ENCODE measurements around the gene PPDPF.
"Not testable (repeated sequence)": the region's sequence is repeated elsewhere in the genome, so short reads cannot be mapped to it uniquely, and the experiment has no call there.

PPDPF gene

DNA sequence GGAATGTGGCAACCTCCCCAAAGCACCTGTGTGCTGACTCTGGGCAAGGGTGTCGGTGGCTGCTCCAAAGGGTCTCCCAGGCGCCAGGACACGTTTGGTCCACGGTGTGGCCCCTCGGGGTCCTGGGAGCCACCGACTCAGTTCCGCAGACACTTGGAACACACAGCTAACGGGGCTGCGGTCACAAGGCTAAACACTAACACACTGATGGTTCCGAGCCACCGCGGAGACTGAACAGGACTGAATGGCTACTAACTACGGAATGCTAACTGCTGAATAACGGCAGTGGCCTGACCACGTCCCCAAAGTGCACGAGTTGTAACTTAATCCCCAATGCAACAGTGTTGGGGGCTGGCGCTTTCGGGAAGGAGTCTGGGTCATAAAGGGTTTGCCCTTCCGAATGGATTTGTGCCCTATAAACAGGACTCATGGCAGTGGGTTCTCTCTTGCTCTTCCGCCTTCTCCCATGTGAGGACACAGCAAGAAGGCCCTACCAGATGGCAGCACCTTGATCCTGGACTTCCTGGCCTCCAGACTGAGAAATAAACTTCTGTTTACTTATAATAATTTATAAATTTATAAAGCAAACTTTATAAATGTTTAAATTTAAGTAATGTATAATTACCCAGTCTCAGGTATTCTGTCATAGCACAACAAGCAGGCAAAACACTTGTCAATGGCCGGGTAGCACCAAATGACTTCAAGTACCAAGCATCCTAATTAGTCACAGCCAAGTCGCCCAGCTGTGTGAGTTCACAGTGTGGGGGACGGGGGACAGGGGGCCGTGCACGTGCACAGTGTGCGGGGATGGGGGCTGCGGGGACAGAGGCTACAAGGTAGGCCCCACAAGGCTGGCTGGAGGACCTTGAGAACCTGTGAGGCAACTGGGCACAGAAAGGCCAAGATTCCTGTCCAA lies 19.4 kb upstream of the PPDPF start:
- no peak for DNase-seq (ENCODE audit: low read depth, low spot score)

- DNase-seq (ENCODE audit: low read depth, low spot score) = no peak
Measured at GRCh38 chr20:63501818-63502670, 18.5 kb upstream of the PPDPF start.

DNA sequence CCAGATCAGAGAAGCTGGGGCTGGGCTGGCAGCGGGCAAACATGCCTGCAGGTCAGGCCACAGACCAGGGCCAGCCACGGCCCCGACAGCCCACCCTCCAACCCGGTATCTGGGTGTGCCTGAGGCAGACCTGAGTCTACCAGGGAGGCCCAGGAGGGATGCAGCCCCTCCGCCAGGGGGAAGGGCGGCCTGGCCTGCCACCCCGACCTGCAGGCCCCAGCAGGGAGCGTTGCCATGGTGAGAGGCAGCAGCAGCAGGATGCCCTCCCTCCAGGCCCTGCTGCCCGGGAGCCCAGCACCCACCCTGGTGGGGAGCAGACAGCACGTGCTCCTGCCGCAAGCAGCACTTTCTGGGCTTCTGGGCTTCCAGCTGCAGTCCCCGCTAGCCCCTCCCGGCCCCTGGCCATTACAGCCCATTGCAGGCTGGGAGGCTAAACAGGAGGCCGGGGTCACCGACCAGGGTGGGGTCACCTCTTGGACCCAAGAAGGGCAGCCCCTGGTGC lies 17.8 kb upstream of the PPDPF start:
- no peak for DNase-seq (ENCODE audit: low read depth, low spot score)

GRCh38 chr20:63503524-63503923 lies 17.0 kb upstream of the PPDPF start:
- DNase-seq (ENCODE audit: low read depth, low spot score) = no peak

DNA sequence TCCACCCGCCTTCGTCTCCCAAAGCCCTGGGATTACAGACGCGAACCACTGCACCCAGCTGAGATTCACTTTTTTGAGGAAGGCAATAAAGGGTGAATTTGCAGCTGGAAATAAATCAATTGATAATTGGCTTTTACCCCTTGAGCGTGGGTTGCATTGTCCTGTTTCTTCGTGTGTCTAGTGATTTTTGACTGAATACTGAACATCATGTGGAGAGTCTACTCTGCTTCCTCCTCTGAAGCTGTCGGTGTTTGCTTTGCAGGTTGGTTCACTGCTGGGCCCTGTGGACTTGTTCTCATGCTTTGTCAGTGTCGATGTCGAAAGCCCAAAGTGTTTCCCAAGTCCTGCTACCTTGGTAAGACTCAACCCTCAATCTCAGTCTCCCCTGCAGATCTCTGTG lies 15.9 kb upstream of the PPDPF start:
- no peak for DNase-seq (ENCODE audit: low read depth, low spot score)

GRCh38 chr20:63505281-63505680 lies 15.3 kb upstream of the PPDPF start:
- DNase-seq (ENCODE audit: low read depth, low spot score) = no peak

- no peak for DNase-seq (ENCODE audit: low read depth, low spot score)
Measured at GRCh38 chr20:63505723-63506122, 14.8 kb upstream of the PPDPF start.

DNA sequence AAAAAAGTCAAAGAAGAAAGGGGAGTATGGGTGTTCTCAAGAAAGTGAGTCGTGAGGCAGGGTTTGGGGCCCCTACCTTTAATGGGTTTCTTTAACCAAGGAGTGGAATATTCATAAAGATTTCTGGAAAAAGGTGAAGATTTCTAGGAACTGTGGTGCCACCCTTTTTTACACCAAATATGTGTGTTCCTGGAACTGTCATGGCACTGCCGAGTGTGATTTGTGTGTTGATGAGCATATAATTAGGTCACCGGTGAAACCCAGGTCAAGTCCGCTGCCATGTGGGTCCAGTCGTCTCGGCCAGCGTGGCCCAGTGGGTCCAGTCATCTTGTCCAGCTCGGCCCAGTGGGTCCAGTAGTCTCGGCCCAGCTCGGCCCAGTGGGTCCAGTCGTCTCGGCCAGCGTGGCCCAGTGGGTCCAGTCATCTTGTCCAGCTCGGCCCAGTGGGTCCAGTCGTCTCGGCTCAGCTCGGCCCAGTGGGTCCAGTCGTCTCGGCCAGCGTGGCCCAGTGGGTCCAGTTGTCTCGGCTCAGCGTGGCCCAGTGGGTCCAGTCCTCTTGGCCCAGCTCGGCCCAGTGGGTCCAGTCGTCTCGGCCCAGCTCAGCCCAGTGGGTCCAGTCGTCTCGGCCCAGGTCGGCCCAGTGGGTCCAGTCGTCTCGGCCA lies 13.4 kb upstream of the PPDPF start:
- DNase-seq (ENCODE audit: low read depth, low spot score) = no peak

- DNase-seq (ENCODE audit: low read depth, low spot score) = no peak
Measured at GRCh38 chr20:63508072-63508768, 12.3 kb upstream of the PPDPF start.

DNA sequence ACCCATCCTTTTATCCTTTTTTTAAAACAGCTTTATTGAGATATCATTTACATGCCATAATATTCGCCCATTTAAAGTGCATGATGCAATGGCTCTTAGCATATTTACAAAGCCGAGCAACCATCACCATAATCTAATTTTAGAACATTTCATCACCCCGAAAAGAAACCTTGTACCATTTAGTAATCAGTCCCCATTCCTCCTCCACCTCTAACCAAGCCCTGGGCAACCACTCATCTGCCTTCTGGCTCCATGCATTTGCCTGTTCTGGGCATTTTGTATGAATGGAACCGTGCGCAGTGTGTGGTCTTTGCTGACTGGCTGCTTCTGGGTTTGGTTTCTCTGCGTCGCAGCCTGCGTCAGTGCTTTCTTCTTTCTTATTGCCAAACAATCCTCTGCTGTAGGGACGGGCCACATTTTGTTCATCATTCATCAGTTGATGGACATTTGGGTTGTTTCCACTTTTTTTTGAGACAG lies 11.4 kb upstream of the PPDPF start:
- DNase-seq (ENCODE audit: low read depth, low spot score) = no peak

- no peak for DNase-seq (ENCODE audit: low read depth, low spot score)
Measured at GRCh38 chr20:63513207-63513606, 7.4 kb upstream of the PPDPF start.

GRCh38 chr20:63514520-63514919 lies 6.0 kb upstream of the PPDPF start:
- not testable (repeated sequence) for DNase-seq (ENCODE audit: low read depth, low spot score)

DNA sequence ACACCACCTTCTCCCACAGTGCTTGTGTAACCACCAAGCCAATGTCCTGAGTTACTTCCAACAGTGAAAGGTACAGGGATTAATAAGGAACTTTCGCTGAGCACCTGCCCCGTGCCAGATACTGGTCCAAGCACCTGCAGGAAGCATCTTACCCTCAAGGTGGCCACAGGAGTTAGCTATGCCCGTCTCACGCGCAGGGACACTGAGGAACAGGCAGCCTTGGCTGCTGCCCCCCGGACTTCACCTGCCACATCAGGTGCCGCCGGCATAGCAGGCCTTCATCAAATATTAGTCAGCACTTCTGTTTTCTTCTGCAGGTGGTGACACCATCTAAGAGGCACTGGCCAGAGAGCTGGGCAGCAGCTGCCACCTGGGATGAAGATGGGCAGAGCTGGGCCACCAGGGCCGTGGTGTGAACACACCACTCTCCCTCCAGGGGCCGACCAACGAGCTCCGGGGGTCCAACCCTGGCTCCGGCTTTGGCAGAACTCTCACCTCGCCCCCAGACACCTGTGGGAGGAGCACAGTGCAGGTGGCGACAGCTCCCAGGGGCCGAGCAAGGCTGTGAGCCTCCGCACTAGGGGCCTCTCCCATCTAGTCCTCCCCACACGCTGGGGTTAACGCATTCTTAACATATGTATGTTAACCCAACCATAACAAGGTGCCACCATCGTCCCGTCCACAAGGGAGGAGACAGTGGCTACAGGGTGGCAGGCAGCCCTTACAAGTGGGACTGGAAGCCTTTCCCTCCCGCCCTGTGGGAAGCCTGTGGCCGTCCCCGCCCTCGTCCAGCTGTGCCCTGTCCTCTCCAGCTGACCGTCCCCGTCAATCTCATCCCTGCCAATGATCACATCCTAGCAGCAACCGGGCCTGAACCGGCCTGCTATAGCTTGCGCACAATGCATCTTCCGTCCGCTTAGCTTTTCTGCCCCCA lies 2.9 kb upstream of the PPDPF start:
- DNase-seq (ENCODE audit: low read depth, low spot score) = no peak

DNA sequence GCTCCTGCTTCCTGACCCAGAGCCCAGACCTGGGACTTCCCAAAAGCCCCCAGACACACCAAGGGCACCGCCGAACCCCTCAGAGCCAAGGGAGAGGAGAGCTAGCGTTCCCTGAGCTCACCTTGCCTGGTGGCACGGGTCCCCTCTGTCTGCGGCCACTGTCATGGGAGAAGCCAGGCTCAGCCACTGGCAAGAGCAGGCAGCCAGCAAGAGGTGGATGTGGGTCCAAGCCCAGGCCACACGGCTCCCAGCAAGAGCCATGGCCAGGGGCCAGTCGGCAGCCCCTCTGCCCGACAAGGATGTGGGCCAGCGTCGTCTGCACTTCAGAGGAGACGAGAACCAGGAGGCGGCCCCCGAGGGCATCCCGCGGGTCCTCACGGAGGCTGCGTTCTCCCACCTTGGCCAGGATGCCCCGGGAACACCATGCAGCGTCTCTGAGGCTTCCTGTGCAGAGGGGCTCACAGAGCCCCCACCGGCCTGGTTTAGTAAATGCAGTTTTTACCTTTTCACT lies 2.2 kb upstream of the PPDPF start:
- no peak for DNase-seq (ENCODE audit: low read depth, low spot score)

DNA sequence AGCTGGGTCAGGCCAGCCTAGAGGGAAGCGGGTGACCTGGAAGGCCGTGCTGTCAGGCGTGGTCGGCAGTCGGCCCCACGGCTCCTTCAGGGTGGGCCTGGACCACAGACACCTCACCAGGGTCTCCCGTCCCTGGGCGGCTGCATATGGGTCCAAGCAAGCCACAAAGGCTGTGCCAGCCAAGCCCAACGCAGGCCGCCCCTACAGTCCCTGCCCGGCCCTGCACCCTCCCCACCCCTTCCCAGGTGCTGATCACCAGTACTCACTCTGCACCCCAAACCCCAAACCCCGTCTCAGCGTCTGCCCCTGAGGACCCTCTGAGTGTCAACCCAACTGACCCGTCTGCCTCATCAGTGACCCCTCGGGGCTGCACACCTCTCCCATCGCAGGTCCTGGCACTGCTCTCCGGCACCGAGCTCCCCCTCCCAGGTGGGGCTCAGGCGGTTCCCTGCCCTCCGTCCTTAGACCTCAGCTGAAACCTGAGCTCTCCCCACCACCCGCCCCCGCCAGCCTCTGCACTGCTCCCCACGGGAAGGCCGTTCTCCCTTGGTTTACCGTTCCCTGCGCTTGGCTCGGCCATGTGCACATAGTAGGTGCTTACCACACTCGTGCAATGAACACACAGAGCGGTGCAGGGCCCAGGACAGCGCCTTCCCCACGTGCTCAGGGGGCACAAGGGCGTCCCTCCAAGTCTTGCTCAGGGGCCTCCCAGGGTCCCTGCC lies 1.5 kb upstream of the PPDPF start:
- no peak for DNase-seq (ENCODE audit: low read depth, low spot score)

DNA sequence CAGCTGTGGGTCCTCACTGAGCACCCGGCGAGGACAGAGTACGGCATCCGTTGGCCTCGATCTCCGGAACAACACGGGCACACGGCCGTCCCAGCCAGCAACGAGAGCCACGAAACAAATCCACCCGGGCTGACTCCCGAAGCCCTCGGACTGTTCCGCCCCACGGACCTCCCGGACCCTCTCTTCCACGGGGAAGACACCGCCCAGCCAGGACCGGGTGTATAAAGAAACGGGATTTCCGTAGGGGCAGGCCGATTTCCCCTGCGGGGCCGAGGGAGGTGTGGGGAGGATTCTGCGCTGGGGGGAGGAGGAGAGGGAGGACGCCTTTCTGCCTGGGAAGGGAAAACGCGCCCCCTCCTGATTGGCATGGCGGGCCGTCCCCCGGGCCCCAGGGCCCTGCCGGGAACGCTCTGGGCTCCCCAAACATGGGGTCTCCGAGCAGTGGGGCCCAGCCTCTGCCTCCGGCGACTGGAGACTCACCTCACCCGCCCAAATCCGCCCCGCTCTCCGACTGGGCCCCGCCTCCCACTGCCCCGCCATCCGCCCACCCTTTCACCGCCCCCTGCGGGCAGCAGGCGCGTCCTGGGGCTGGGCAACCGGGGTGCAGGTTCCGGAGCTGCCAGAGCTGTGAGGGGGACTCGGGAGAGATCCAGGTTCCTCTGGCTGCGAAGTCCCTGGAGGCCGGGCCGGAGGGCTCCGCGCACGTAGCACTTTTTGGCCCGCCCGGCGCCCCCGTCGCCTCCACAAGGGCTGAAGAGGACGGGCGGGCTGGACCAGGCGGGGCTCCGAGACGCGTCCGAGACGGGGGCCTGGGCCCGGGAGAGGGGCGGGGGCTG lies 679 bp upstream of the PPDPF start:
- peak; percentile 79 for DNase-seq (ENCODE audit: low read depth, low spot score)

GRCh38 chr20:63520934-63521601 lies 503 bp downstream of the PPDPF start:
- DNase-seq (ENCODE audit: low read depth, low spot score) = peak; percentile 88

DNA sequence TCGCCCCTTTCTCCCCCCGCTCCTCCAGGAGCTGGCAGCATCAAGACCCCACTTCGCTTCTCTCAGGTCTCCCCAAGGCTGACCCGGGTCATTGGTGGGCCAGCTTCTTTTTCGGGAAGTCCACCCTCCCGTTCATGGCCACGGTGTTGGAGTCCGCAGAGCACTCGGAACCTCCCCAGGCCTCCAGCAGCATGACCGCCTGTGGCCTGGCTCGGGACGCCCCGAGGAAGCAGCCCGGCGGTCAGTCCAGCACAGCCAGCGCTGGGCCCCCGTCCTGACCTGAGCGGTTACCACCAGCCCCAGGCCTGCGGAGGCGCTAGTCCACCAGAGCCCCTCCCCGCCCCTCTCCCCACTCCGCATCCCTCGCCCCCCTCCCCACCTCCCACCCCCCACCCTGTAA lies 1.0 kb downstream of the PPDPF start:
- peak; percentile 42 for DNase-seq (ENCODE audit: low read depth, low spot score)
